ES-I3 (cell line): ENCODE data around the gene BBX.

Experiments used
- H3K36me3 ChIP-seq: 2 replicates; pipeline ENCODE4 v1.6.1; 2013; ENCODE audit warnings: mild to moderate bottlenecking, low read length, control low read depth, moderate library complexity; ENCODE audit not compliant: insufficient read depth
- H3K4me1 ChIP-seq: 2 replicates; pipeline ENCODE4 v1.6.1; 2013; ENCODE audit warnings: mild to moderate bottlenecking, control low read depth, low read length; ENCODE audit not compliant: insufficient read depth
- H3K9ac ChIP-seq: 2 replicates; pipeline ENCODE4 v1.6.1; 2013; ENCODE audit warnings: low read depth, mild to moderate bottlenecking, low read length, moderate library complexity
- H3K9me3 ChIP-seq: 2 replicates; pipeline ENCODE4 v1.6.1; 2013; ENCODE audit warnings: mild to moderate bottlenecking, low read length, moderate library complexity; ENCODE audit not compliant: control insufficient read depth, insufficient read depth

BBX gene

DNA sequence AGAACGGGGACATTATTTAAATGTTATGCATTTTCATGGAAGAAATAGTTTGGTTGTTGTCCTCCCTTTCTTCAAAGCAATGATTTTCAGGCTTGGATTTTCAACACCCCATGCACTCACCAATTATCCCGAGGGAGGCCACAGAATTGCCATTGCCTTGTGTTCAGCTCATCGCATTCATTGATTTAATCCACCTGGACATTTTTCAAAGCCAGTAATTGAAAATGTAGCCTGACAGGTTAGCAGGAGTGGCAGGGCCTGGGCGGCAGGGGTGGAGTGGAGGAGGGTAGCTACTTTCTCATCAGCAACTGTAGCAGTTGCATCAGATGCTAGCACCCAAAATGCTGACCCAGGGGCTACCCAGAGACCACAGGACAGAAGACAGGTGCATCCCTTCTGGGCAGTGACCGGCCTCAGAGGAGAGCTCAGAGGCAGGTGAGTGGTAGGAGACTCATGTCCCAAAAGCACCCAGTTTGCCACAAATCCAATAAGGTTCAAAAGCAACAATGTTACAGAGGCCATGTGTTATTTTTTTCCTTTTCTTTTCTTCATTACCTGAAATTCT, 325.7 kb downstream of the BBX start:
- Histone ChIP-seq H3K9ac (no peak overlapping the region), H3K36me3 (no peaks in the 10 kb centered on the region), H3K4me1 (no peaks in the 10 kb centered on the region), H3K9me3 (no peaks in the 10 kb centered on the region)

DNA sequence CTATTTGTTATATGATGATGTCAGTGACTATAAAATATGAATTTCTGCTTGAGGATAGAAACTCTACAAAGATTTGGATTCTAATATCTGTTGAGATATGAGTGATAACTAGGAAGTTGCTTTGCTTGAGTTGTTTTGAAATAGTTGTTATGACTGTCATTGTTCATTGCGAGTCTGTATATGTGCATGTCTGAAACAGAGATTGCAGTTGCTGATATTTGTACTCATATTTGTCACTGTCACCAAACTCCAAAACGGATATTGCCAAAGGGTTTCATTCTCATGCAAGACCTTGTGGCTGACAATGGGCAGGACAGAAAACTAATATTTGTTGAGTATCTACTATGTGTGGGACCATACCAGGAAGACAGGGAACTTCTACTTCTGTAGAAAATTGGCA, 327.9 kb downstream of the BBX start:
- Histone ChIP-seq H3K4me1 (no peaks in the 10 kb centered on the region), H3K36me3 (no peaks in the 10 kb centered on the region), H3K9ac (no peak overlapping the region), H3K9me3 (no peaks in the 10 kb centered on the region)

DNA sequence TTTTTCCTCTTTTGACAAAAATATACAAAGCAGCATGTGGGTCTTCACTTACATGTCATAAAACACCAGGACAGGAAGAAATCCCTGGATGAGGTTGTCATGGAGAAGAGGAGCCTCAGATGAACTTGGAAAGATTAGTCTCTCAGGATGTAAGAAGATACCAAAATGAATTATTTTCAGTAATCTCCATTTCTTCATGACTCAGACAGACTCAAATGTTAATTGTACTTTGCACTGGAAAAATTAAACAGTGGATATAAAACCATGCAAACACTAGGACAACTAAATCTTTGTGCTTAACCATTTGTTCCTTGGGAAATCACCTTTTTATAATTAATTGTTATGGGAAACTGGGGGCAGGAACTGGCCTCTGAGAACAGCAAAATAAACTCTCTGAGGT, 331.1 kb downstream of the BBX start:
- Histone ChIP-seq H3K9me3 (no peaks in the 10 kb centered on the region), H3K4me1 (no peaks in the 10 kb centered on the region), H3K9ac (no peak overlapping the region), H3K36me3 (no peaks in the 10 kb centered on the region)

DNA sequence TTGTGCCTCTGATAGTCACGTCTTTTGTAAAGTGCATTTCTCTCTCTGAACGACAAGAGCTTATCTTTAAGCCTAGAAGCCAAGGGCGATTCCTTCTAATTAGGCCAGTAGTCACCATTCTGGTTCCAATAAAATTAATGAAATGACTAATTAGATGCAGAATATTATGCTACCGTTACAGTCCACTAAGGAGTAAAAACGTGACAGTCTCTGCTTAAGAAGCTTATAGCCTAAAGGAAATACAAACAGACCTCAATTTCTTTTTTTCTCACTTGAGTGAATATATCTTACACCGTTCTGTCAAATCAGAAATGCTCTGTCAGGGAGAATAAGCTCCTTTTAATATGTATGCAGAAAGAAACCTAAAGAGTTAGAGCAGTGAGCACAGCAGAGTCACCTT, 332.0 kb downstream of the BBX start:
- Histone ChIP-seq H3K4me1 (no peaks in the 10 kb centered on the region), H3K9me3 (no peaks in the 10 kb centered on the region), H3K36me3 (no peaks in the 10 kb centered on the region), H3K9ac (no peak overlapping the region)

DNA sequence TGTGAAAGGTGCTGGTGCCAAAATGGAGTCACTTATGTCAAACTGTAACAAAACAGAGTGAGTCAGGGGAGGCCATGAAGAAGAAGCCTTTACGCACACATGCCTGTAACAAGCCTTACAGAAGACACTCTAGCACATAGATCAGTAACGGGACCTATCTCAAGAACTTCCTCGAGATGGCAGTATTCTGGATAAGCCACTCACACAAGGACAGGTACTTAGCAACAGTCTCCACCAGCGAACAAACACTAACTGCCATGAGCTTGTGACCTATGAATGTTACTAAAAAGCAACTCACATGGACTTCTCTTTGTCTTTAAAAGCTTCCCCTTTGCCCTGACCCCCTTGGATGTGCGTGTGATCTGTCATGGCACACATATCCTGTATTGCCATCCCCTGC, 332.9 kb downstream of the BBX start:
- Histone ChIP-seq H3K4me1 (no peaks in the 10 kb centered on the region), H3K36me3 (no peaks in the 10 kb centered on the region), H3K9ac (no peak overlapping the region), H3K9me3 (no peaks in the 10 kb centered on the region)

DNA sequence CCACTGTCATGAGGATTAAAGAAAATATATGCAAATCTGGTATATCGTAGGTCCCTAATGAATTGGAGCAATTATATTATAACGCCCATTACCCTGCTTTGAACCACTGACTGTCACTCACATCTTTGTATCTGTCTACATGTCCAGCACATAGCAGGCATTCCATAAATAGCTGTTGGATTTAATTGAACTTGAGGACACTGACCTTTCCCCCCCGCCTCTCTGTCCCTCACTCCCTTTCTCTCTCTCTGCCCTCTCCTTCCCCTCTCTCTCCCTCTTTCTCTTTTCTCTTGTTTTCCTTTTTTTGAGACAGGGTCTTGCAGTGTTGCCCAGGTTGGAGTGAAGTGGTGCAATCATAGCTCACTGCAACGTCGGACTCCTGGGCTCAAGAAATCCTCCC, 335.1 kb downstream of the BBX start:
- H3K4me1 ChIP-seq, result no peaks in the 10 kb centered on the region
- H3K36me3 ChIP-seq, result no peaks in the 10 kb centered on the region
- no peaks in the 10 kb centered on the region for H3K9me3 ChIP-seq
- H3K9ac ChIP-seq, result no peak overlapping the region

DNA sequence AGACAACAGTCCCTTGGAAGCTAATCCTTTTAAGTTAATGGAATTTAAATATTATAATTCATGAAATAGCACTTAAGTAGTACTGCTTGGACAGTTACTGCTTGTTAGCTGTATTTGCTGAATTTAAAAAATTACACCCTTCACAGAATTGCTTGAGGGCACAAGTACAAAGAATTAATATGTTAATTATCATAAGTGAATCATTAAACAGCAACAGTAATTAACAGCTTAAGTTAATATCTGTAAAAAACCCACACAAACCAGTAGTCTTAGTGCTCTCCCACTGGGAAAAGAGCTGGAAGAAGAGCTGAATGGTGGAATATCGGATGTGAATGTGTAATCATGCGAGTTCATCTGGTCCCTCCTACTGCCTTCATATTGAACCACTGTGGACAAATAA, 336.1 kb downstream of the BBX start:
- no peaks in the 10 kb centered on the region for H3K36me3 ChIP-seq
- no peaks in the 10 kb centered on the region for H3K9me3 ChIP-seq
- H3K4me1 ChIP-seq, result no peaks in the 10 kb centered on the region

More for the DNA sequence above, 336.1 kb downstream of the BBX start:
- no peak overlapping the region for H3K9ac ChIP-seq
